GM18502 (cell line): Measurements from ENCODE around the gene MREG.

Source experiments
- ATAC-seq: cut with Tn5 transposase; IDR thresholded peaks from one replicate; pipeline ENCODE4 v1.9.1; 2021; ENCODE audit warnings: mild to moderate bottlenecking; ENCODE audit not compliant: unreplicated experiment, poor library complexity

Gene MREG, protein sequence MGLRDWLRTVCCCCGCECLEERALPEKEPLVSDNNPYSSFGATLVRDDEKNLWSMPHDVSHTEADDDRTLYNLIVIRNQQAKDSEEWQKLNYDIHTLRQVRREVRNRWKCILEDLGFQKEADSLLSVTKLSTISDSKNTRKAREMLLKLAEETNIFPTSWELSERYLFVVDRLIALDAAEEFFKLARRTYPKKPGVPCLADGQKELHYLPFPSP

DNA sequence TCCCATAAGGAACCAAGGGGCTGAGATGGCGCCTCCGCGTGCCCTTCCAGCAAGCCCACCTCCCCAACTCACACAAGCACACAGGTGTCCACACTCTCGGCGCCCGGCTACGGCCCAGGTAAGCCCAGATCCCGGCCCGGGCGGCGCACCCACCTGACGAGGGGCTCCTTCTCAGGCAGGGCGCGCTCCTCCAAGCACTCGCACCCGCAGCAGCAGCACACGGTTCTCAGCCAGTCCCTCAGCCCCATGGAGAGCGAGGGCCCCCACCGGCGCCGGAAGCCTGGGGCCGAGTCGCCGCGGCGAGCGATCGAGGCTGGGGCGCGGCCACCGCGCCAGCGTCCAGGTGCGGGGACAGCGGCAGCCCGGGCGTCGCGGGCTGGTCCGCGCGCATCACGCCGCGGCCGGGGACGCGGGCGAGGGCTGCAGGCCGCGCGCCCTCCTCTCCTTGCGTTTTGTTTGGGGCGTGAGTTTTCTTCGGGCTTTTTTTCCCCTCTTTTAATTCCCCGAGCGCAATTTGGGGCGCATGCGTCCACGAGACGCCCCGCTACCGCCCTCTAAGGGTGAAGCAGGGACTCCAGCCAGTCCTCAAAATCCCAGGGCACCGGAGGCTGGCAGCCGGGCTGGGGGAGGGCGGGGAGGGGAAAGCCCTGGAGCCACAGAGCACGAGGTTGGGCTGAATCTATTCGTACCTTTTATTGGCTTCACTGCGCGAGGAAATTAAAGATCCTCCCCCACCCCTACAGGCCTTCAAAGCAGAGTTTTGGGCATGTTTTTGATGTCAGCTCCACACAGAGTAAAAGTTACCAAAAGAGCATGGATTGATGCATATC lies at the start of gene MREG:
MREG (minus strand) TSS at position 472 of the 830 bp plus-strand sequence; CDS start at position 248, 224 bp downstream.
- ATAC-seq: peak; percentile 49

DNA sequence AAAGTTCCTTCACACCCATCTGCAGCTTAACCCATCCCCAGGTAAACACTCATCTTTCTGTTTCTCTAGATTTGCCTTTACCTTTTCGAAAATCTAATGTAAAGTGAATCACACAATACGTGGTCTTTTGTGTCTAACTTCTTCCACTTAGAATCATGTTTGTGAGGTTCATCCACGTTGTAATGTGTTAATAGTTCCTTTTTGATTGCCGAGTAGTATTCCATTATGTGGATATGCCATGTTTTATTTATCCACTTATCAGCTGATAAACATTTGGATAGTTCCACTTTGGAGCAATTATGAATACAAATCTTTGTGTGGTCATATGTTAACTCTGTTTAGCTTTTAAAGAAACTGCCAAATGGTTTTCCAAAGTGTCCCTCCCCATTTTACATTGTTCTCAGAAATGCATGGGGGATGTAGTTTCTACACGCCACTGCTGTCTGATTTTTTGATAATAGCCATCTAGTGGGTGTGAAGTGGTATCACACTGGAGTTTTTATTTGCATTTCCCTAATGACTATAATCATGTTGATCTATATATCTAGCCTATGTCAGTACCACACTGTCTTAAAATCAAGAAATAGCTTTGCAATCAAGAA lies 46.0 kb upstream of the MREG start:
- ATAC-seq: no peak

DNA sequence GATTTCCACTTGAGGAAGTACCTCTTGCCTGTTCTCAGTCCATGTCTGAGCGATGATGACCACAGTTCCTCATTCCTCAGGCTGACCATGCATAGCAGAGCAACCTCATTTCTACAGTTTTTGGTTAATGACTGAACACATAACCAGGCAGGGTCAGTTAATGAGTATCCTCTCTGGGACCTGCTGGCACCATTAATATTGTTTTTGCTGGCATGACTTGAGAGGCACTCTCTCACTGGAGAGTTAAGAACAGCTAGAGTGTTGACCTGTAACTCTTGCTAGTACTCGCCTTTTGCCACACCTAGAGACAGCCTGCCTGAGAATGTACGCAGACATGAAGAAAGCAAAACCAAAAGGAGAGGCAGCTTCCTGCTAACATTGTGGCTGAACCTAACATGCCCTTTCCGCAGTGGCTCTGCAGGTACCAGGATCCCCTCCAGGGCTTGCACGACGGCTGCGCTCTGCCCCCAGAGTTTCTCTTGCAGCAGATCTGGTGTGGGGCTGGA lies 44.4 kb upstream of the MREG start:
- ATAC-seq: peak; percentile 86

GRCh38 chr2:216056739-216057138 lies 43.4 kb upstream of the MREG start:
- ATAC-seq: peak; percentile 40

- ATAC-seq: no peak
These were observed 42.3 kb upstream of the MREG start for GRCh38 chr2:216055680-216056079.

- no peak for ATAC-seq
These were observed 39.1 kb upstream of the MREG start for GRCh38 chr2:216052420-216052819.

DNA sequence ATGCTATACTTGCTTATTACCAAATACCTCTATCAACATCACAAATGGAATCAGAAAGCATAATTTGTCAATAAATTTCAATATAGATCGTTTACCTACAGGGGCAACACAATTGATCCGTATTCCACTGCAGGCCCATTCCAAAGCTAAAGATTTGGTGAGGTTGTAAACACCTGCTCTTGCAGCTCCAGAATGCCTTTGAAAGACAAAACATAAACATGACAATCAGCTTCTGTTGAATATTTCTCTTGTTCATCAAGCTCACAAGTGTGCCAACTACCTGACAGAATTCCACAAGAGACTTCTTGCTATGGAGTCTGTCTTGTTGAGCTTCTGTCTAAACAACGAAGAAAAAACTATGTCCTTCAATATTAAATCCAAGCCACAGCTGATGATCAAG lies 38.0 kb upstream of the MREG start:
- no peak for ATAC-seq

DNA sequence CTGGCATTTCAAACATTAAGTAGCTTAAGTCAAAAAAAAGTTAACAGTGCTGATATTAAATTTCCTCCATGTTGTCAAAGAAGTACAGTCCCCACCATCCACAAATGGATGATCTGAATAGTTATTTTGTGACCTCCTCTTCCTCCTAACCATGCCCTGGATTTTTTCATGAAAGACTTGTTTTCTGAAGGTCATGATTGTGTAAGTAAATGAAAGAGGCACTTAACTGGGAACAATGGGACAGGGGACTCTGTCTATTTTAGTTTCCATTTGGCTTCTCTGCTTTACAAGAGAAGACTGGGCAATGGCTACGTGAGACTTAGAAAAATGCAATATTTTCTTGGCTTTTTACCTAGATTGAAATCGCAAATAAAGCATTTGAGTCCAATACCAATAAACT lies 36.1 kb upstream of the MREG start:
- no peak for ATAC-seq

GRCh38 chr2:216047397-216047796 lies 34.0 kb upstream of the MREG start:
- no peak for ATAC-seq

GRCh38 chr2:216044883-216045486 lies 31.6 kb upstream of the MREG start:
- ATAC-seq: peak; percentile 96

GRCh38 chr2:216043949-216044348 lies 30.6 kb upstream of the MREG start:
- ATAC-seq: no peak

GRCh38 chr2:216041438-216041837 lies 28.1 kb upstream of the MREG start:
- ATAC-seq: no peak

GRCh38 chr2:216039918-216040317 lies 26.6 kb upstream of the MREG start:
- ATAC-seq: no peak

DNA sequence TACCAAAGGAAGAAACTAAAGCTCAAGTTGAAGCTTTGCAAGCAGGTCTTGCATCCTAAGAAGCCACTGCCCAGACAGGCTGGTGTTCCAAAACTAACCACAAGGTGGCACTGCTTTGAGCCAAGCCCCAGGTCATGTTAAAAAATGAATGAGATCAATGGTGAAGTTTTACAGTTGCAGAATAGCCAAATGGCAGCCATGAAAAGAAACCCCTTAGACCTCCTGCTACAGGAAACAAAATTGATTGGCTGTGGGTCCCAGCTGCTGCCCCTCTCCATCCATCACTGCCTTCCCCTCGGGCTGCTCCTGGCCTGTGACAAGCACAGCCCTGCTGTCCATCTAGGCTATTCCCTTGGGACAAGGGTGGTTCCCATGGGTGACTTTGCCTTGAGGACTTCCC lies 20.7 kb upstream of the MREG start:
- peak; percentile 34 for ATAC-seq

DNA sequence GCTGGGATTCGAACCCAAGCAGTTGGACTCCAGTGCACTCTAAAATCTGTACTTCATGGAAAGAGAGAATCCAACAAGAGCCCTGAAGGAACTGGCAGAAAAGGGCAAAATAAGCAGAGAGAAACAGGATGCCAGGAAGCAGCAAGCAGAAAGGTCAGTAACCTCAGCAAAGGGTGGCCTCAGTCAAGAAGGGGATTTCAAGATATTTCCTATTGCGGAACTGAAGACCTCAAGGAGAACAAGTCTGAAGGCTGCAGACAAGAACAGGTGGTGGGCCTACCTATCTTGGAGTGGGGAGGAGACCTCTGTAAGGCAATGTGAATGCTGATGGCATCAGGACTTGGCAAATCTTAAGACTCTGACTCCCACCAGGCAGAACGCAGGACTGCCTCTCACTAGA lies 20.1 kb upstream of the MREG start:
- no peak for ATAC-seq

GRCh38 chr2:216031960-216032689 lies 18.8 kb upstream of the MREG start:
- peak; percentile 83 for ATAC-seq

DNA sequence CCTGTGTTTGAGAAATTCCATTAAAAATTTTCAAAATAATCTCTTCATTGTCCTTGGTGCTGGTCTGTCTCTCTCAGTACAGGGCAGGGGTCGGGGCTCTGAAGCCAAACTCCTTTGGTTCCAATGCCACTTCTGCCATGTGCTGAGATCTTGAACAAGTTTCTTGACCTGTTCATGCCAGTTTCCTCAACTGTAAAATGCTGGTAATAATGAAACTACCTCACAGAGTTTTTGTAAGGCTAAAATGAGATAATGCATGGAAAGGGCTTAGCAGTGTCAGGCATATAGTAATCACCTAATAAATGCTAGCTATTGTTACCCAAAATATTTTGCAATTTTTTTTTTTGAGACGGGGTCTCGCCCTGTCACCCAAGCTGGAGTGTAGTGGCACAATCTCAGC lies 16.9 kb upstream of the MREG start:
- no peak for ATAC-seq

DNA sequence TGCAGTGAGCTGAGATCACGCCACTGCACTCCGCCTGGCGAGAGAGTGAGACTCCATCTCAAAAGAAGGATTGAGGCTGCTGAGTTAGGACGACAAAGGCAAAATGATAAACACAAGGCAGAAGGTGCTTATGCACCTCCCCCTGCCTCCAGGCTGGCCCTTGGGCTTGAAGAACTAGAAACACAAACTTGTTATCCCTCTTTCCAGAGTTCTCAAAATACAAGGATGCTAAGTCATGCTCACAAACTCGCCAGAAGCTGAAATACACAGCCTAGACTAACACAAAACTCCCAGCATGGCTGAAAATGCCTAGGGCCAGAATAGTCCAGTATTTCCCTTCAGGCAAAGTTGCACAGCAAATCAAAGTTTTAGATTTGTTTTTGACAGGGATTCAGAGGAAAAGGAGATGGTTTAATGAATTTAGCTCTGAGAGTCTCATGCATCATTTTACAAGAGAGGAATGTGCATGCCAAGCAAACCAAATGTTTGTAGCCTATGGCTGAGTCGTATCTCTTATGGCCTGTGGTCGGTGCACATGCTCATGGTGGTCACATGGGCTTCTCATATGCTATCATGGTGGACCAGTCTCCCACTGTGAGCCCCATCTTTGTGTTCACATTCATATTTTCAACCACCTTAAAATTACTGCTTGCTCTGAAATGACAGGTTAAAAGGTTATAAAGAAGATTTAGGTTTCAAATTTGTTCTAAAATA lies 16.2 kb upstream of the MREG start:
- ATAC-seq: no peak

DNA sequence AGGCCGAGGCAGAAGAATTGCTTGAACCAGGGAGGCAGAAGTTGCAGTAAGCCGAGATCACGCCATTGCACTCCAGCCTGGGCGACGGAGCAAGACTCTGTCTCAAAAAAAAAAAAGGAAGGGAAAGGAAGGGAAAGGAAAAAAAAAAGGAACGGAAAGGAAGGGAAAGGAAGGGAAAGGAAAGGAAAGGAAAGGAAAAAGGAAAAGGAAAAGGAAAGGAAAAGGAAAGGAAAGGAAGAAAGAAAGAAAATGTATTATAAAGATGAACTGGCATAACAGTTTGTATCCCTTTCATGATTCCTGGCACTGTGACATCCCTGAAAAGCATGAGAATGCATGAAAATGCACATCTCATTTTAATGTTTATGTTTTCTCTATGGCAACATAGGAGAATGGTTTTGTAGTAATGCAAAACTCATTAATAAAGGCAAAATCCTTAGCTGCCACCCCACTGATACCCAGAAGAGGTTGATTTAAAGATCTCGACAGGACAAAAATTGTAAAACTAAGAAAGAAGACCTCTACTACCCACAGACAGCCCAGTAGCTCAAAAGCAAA lies 11.5 kb upstream of the MREG start:
- no peak for ATAC-seq
